ENCODE measurements around the gene RASGEF1C.

Gene RASGEF1C

DNA sequence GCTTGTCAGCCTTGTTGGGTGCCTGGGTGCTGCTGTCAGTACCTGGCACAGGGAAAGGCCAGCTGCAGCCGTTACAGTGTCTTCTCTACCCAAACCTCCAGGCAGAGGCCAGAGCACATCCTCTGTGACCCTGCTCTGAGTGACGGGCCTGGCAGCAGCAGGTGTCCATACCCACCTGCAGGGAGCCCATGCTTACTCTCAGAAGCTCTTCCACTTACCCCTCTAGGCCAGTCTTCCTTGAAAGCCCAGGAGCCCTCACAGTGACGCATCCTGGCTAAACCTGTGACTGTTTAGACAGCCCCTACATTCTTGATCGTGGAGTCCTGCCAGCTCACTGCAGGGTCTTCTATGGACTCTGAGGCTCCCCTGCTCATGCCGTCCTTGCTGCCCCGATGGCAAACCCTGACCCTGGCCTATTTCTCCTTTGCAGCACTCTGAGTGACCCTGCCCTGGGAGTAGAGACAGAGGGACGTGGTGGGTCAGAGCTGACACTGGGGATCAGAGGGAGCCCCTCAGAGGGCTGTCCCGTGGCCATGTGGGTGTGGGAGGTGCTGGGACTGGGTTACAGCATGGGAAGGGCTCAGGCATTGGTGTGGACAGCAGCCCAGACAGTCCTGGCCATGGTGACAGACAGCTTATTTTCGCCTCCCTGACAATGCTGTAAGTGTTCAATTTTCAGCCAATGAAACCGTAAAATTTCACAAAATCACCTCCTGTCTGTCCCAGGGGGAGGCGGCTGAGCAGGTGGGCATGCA lies 69.9 kb downstream of the RASGEF1C start:
- H3K27me3 ChIP-seq, result peaks cover 10% of the 10 kb centered on the region

DNA sequence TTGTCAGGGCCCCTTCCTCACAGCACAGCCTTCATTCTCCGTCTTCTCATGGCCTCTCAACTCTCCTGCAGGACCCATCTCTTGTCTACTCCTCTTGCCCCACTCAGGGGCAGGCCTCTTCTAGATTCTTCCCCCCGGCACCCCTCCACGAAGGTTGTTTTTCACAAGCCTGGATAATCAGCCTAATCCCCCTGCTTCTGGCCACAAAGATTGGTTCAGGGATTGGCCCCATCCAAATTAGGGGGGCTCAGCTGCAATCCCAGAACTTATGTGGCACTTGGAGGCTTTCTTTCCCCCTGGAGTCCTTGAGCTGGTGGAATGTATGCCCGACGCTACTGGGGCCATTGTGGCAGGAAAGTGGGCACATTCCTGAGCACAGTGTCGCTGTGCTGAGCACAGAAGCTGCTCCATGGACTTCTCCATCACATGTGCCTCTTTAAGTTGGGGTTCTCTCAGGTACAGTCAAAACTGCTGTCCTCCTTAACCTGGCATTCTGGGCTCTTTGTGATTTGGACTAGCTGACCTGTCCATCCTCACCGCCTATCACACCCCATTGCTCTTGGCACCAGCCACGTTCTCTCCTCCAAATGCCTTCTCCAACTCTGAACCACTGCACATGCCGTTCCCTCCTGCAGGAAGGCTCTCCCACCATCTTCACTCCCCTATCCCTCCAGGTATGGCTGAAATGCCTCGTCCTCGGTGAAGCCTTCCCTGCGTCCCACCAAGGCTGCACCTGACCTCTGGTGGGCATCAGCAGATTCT lies 70.6 kb downstream of the RASGEF1C start:
- H3K9me3 ChIP-seq, result no peaks in the 10 kb centered on the region

More for the DNA sequence above, 69.9 kb downstream of the RASGEF1C start:
- H3K4me1 ChIP-seq (ENCODE audit: control insufficient read depth in 1 of 2, insufficient read depth in 1 of 2, low read depth in 1 of 2, low read length in 1 of 2), result no peaks in the 10 kb centered on the region
- H3K9me3 ChIP-seq, result no peaks in the 10 kb centered on the region
- no peak overlapping the region for H3K4me3 ChIP-seq (ENCODE audit: low read depth in 1 of 2, low read length in 1 of 2)
- TF ChIP-seq, protein P1, sequence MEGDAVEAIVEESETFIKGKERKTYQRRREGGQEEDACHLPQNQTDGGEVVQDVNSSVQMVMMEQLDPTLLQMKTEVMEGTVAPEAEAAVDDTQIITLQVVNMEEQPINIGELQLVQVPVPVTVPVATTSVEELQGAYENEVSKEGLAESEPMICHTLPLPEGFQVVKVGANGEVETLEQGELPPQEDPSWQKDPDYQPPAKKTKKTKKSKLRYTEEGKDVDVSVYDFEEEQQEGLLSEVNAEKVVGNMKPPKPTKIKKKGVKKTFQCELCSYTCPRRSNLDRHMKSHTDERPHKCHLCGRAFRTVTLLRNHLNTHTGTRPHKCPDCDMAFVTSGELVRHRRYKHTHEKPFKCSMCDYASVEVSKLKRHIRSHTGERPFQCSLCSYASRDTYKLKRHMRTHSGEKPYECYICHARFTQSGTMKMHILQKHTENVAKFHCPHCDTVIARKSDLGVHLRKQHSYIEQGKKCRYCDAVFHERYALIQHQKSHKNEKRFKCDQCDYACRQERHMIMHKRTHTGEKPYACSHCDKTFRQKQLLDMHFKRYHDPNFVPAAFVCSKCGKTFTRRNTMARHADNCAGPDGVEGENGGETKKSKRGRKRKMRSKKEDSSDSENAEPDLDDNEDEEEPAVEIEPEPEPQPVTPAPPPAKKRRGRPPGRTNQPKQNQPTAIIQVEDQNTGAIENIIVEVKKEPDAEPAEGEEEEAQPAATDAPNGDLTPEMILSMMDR (IDR thresholded peaks at IDR 0.05), result no peak
- H3K36me3 ChIP-seq, result no peaks in the 10 kb centered on the region
- no peak overlapping the region for H3K27ac ChIP-seq

DNA sequence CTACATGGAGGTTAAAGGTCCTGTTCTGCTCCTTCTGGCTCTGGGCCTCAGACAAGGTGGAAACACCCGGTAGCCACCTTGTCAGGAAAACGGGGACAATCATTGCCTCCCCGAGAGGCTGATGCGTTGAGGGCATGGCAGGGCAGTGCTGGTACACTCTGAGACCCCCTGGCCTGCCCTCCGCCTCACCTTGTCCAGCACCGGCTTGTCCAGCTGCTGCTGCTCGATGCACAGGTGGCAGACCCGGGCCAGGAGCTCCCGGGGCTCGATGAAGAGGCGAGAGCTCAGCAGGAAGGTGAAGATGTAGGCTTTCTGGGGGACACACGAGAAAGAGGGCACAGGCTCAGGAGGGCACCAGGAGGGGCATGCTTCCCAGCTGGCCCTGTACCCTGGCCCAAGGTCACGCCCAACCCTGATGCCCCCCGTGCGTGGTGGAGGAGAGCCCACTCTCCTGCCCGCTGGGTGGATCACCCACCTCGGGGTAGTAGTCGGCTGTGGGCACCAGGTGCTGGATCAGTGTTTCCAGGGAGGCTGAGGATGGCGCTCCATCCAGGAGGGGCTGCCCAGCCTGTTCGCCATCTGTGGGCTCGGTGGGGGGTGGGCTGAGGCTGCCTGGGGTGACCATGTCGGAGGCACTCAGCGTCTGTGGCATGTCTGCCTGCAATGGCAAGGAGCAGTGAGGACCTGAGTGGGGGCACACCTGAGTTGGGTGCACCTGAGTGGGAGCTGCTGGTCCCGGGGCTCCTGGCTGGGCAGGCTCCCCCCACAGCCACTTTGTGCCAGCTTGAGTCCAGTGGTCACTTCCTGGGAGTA lies 71.4 kb downstream of the RASGEF1C start:
- H3K36me3 ChIP-seq, result no peaks in the 10 kb centered on the region
- peaks cover 10% of the 10 kb centered on the region for H3K27me3 ChIP-seq
- H3K27ac ChIP-seq, result no peak overlapping the region
- H3K9me3 ChIP-seq, result no peaks in the 10 kb centered on the region
- TF ChIP-seq, protein P1 (IDR thresholded peaks at IDR 0.05), result no peak
- H3K4me3 ChIP-seq (ENCODE audit: low read depth in 1 of 2, low read length in 1 of 2), result no peak overlapping the region
- no peaks in the 10 kb centered on the region for H3K4me1 ChIP-seq (ENCODE audit: control insufficient read depth in 1 of 2, insufficient read depth in 1 of 2, low read depth in 1 of 2, low read length in 1 of 2)

More for the DNA sequence above, 70.6 kb downstream of the RASGEF1C start:
- Histone ChIP-seq H3K4me3 (ENCODE audit: low read depth in 1 of 2, low read length in 1 of 2) (no peak overlapping the region), H3K36me3 (no peaks in the 10 kb centered on the region), H3K27ac (no peak overlapping the region), H3K4me1 (ENCODE audit: control insufficient read depth in 1 of 2, insufficient read depth in 1 of 2, low read depth in 1 of 2, low read length in 1 of 2) (no peaks in the 10 kb centered on the region), H3K27me3 (peaks cover 10% of the 10 kb centered on the region)
- TF ChIP-seq, protein P1 (IDR thresholded peaks at IDR 0.05), result no peak

DNA sequence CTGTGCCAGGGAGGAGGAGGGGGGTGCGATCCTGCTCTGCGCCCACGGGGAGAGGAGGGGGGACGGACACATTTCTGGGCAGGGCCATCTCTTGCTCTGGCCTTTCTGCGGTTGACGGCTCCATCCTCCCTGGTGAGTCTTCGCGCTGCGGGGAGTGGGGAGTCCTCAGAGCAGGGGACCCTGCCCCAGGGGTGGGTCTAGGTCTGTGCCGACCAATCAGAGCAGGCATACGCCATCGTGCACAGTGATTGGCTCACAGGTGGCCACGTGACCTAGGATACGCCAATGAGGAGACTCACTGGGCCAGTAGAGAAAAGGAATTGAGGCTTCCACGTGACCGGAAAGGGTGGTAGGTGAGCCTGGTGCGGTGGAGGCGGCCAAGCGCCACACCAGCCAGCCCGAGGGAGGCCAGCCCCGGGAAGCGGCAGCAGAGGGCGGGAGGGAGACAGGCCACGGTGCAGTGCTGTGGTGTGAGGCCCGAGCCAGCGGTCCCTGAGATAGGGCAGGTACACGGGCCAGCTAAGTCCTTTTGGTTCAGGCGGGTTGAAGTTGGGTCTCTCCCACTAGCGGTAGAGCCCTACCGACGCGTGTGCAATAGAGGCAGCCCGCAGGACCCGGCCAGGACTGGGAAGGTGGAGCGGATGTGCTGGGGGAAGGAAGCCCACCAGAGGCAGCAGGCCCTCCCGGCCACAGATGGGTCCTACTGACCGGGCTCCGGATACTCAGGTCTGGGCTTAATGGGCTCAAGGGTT lies 72.2 kb downstream of the RASGEF1C start:
- H3K27ac ChIP-seq, result no peak overlapping the region
- TF ChIP-seq, protein P1 (IDR thresholded peaks at IDR 0.05), result no peak
- no peak overlapping the region for H3K4me3 ChIP-seq (ENCODE audit: low read depth in 1 of 2, low read length in 1 of 2)
- H3K9me3 ChIP-seq, result no peaks in the 10 kb centered on the region
- H3K27me3 ChIP-seq, result peaks cover 10% of the 10 kb centered on the region
- no peaks in the 10 kb centered on the region for H3K36me3 ChIP-seq
- no peaks in the 10 kb centered on the region for H3K4me1 ChIP-seq (ENCODE audit: control insufficient read depth in 1 of 2, insufficient read depth in 1 of 2, low read depth in 1 of 2, low read length in 1 of 2)
